ENCODE data around the gene ZNF580. TPM values are rescaled to one million over a fixed set of nuclear protein-coding genes. Genes with fewer than 3 reads are reported as not detected.

ZNF580 gene
- total RNA-seq, 1 experiment from 2014 or later = 38.5 TPM

DNA sequence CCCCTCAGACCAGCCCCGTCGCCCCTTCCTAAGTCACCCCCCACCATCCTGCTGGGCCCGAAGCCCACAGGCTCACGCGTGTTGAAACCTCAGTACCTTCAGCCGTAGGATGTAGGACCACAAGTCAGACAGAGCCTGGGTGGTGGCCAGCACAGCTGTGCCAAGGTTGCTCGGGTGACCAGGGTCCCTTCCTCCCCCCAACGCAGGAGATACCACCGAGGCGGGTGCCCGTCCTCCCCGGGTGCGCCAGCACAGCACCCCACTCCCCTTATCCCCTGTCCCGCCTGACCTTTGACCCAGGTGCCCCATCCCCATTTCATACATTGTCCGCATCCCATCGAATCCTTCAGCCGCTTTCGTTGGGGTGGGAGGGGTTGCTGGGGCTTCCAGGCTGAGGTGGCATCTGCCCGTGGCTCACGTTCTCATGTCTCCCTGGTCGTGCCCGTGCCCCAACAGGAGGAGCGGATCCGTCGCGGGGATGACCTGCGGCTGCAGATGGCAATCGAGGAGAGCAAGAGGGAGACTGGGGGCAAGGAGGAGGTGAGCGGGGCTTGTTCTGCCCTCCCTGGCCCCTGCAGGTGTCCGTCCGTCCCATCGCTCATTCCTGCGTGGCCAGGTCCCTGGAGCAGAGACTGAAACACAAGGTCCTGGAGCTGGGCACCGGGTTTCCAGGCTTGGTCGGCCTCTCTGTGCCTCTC lies 48.8 kb downstream of the ZNF580 start:
- peaks cover 39% of the 10 kb centered on the region for H3K4me1 Mint-ChIP-seq (ENCODE audit: low read depth, unreplicated experiment)

GRCh38 chr19:55690109-55690768 lies 49.4 kb downstream of the ZNF580 start:
- no peak overlapping the region for H3K4me3 ChIP-seq (ENCODE audit: low read depth, low read length)
- H3K4me1 ChIP-seq = peaks cover 26% of the 10 kb centered on the region
- no peak for DNase-seq
- H3K36me3 ChIP-seq (ENCODE audit: control insufficient read depth, insufficient read depth, low read length) = peaks cover 12% of the 10 kb centered on the region
- TF ChIP-seq CTCF (IDR thresholded peaks at IDR 0.05; ENCODE audit: insufficient read depth in 1 of 2, low read depth in 1 of 2, low read length in 1 of 2, severe bottlenecking in 1 of 2, unreplicated experiment in 1 of 2) = no peak
- BruUV-seq (replicated peaks) = no TSS peak
- Mint-ChIP-seq H3K27ac (ENCODE audit: unreplicated experiment) (peak overlapping the region; percentile 94), H3K4me3 (ENCODE audit: unreplicated experiment) (no peak overlapping the region), H3K9me3 (ENCODE audit: unreplicated experiment) (no peaks in the 10 kb centered on the region), H3K4me1 (ENCODE audit: low read depth, unreplicated experiment) (peaks cover 38% of the 10 kb centered on the region), H3K27me3 (ENCODE audit: insufficient read depth, unreplicated experiment) (no peaks in the 10 kb centered on the region), H3K36me3 (ENCODE audit: insufficient read depth, unreplicated experiment) (peaks cover 97% of the 10 kb centered on the region)
- H3K9me3 ChIP-seq = no peaks in the 10 kb centered on the region
- CTCF ChIA-PET = no interaction called here
- POLR2A ChIA-PET = no interaction called here
- no peaks in the 10 kb centered on the region for H3K27me3 ChIP-seq (replicated peaks; ENCODE audit: control insufficient read depth, insufficient read depth, low read length)
- intact Hi-C loops (cut with micrococcal nuclease; ENCODE audit: unreplicated experiment) = no loop called here

More for the DNA sequence above, 48.8 kb downstream of the ZNF580 start:
- ChIA-PET POLR2A (interaction anchor here (1.5 kb wide), 1 partner anchor 35 kb away, joined by 3 read pairs; the partner anchor contains the start of gene U2AF2), CTCF (interaction anchor here (0.5 to 0.6 kb wide), 2 partner anchors 35 to 610 kb away, joined by 3 to 4 read pairs; no protein-coding TSS in a partner anchor)
- Mint-ChIP-seq H3K4me3 (ENCODE audit: unreplicated experiment) (peak overlapping the region; percentile 57), H3K27me3 (ENCODE audit: insufficient read depth, unreplicated experiment) (no peaks in the 10 kb centered on the region), H3K36me3 (ENCODE audit: insufficient read depth, unreplicated experiment) (peaks cover 94% of the 10 kb centered on the region), H3K9me3 (ENCODE audit: unreplicated experiment) (no peaks in the 10 kb centered on the region), H3K27ac (ENCODE audit: unreplicated experiment) (peak overlapping the region; percentile 94)
- no TSS peak for BruUV-seq (replicated peaks)
- peaks cover 33% of the 10 kb centered on the region for H3K4me1 ChIP-seq
- intact Hi-C loops (cut with micrococcal nuclease; ENCODE audit: unreplicated experiment) = no loop called here
- no peaks in the 10 kb centered on the region for H3K9me3 ChIP-seq
- H3K27me3 ChIP-seq (replicated peaks; ENCODE audit: control insufficient read depth, insufficient read depth, low read length) = no peaks in the 10 kb centered on the region
- no peak for TF ChIP-seq CTCF (IDR thresholded peaks at IDR 0.05; ENCODE audit: insufficient read depth in 1 of 2, low read depth in 1 of 2, low read length in 1 of 2, severe bottlenecking in 1 of 2, unreplicated experiment in 1 of 2)
- no peak for DNase-seq
- H3K36me3 ChIP-seq (ENCODE audit: control insufficient read depth, insufficient read depth, low read length) = peaks cover 16% of the 10 kb centered on the region
- no peak overlapping the region; the same call in 1 of the 2 replicates for H3K4me3 ChIP-seq (ENCODE audit: low read depth, low read length)

DNA sequence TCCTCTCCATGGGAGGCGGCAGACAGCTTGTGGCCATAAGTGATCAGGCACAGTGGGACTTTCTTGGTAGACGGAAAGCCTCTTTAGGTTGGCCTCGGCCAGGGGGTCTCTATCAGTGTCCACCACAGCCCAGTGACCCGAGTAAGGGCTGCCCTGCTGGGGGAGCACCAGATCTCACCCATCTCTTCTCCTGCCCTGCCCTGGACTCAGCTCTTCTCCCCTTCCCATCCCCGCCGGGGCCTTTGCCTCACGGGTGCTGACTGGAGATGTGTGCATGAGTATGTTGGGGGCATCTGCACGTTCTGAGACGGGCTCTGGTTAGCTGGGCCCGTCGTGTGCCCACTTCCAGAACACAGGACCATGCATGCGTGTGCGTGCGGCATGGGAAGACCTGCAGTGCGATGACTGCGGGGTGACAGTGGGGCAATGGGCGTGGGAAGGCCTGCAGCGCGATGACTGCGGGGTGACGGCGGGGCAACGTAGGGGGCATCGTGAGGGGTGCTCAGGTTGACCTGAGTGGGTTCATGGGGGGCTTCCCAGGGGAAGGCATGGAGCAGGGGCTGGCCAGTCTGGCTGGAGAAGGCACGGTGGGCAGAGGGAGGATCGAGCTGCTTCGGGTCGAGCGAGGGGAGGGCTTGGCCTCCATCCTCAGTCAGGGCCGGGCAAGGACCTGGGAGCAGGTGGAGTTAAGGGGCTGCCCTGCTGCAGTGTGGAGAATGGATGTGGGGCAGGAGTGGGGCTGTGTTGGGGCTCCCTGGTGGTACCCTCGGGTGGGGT lies 50.2 kb downstream of the ZNF580 start:
- Histone ChIP-seq H3K4me3 (ENCODE audit: low read depth, low read length) (no peak overlapping the region), H3K9me3 (no peaks in the 10 kb centered on the region), H3K4me1 (peaks cover 26% of the 10 kb centered on the region), H3K27me3 (replicated peaks; ENCODE audit: control insufficient read depth, insufficient read depth, low read length) (no peaks in the 10 kb centered on the region), H3K36me3 (ENCODE audit: control insufficient read depth, insufficient read depth, low read length) (peaks cover 14% of the 10 kb centered on the region)
- peaks cover 97% of the 10 kb centered on the region for H3K36me3 Mint-ChIP-seq (ENCODE audit: insufficient read depth, unreplicated experiment)
- intact Hi-C loops (cut with micrococcal nuclease; ENCODE audit: unreplicated experiment) = no loop called here
- H3K27me3 Mint-ChIP-seq (ENCODE audit: insufficient read depth, unreplicated experiment) = no peaks in the 10 kb centered on the region
- no peak overlapping the region for H3K4me3 Mint-ChIP-seq (ENCODE audit: unreplicated experiment)
- H3K4me1 Mint-ChIP-seq (ENCODE audit: low read depth, unreplicated experiment) = peaks cover 31% of the 10 kb centered on the region
- no peaks in the 10 kb centered on the region for H3K9me3 Mint-ChIP-seq (ENCODE audit: unreplicated experiment)
- H3K27ac Mint-ChIP-seq (ENCODE audit: unreplicated experiment) = peak overlapping the region; percentile 32
- BruUV-seq (replicated peaks) = no TSS peak
- ChIA-PET CTCF (interaction anchor here (0.7 kb wide), 1 partner anchor 234 kb away, joined by 4 read pairs; no protein-coding TSS in a partner anchor), POLR2A (no interaction called here)
- DNase-seq = peak in 1 of 2 experiments; percentile 32
- TF ChIP-seq CTCF (IDR thresholded peaks at IDR 0.05; ENCODE audit: insufficient read depth in 1 of 2, low read depth in 1 of 2, low read length in 1 of 2, severe bottlenecking in 1 of 2, unreplicated experiment in 1 of 2) = no peak

Data from Caco-2 (cell line).